Omental fat pad (tissue), 4 donors: ENCODE measurements around the gene CAB39L. TPM values are rescaled to one million over a fixed set of nuclear protein-coding genes. Genes with fewer than 3 reads are reported as not detected.

Experiments
- ATAC-seq: fragments of 150-250 bp; one replicate; pipeline ENCODE4 v1.9.1; 2016; ENCODE audit warnings: mild to moderate bottlenecking, moderate library complexity; ENCODE audit not compliant: low FRiP score
- DNase-seq: peaks from one replicate; pipeline ENCODE4 v3.0.0-alpha.2; 2019; ENCODE audit warnings: low spot score
- total RNA-seq, 4 donors: library from RNA; depleted of rRNA; stranded (reverse); fragments of >200 nt; gene quantifications; one replicate each; pipeline ENCODE4 v1.1.0, GENCODE V29; 2016
- TF ChIP-seq, protein P1 (sequence below), 3 donors: fragments of 450-650 bp; IDR thresholded peaks; one replicate each; pipeline ENCODE4 v1.5.1; 2016 to 2017; ENCODE audit warnings: antibody characterized with exemption in 3 of 3, mild to moderate bottlenecking in 3 of 3, moderate library complexity in 2 of 3

CAB39L gene
- total RNA-seq, 4 donors from 2014 or later: 16.0 to 39.4 (median 25.7) TPM

DNA sequence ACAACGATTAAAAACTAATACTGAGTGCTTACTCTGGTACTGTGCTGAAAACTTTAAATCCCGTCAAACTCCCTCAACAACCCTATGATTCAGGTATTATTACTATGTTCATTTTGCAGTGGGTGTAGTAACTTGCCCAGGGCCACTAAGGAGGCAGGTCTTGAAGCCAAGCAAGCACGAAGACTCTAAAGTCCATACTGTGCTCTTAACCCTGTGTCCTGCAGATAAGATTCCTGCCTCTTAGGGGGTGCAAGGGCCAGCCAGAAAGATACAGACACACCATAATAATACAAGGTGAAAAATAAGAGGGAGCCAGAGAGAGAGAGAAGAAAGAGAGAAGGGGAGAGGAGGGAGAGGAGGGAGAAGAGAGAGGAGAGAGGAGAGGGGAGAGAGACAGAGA lies 100.6 kb downstream of the CAB39L start:
- no peak for DNase-seq
- no peak for ATAC-seq
- TF ChIP-seq, protein P1, sequence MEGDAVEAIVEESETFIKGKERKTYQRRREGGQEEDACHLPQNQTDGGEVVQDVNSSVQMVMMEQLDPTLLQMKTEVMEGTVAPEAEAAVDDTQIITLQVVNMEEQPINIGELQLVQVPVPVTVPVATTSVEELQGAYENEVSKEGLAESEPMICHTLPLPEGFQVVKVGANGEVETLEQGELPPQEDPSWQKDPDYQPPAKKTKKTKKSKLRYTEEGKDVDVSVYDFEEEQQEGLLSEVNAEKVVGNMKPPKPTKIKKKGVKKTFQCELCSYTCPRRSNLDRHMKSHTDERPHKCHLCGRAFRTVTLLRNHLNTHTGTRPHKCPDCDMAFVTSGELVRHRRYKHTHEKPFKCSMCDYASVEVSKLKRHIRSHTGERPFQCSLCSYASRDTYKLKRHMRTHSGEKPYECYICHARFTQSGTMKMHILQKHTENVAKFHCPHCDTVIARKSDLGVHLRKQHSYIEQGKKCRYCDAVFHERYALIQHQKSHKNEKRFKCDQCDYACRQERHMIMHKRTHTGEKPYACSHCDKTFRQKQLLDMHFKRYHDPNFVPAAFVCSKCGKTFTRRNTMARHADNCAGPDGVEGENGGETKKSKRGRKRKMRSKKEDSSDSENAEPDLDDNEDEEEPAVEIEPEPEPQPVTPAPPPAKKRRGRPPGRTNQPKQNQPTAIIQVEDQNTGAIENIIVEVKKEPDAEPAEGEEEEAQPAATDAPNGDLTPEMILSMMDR (IDR thresholded peaks at IDR 0.05): no peak

DNA sequence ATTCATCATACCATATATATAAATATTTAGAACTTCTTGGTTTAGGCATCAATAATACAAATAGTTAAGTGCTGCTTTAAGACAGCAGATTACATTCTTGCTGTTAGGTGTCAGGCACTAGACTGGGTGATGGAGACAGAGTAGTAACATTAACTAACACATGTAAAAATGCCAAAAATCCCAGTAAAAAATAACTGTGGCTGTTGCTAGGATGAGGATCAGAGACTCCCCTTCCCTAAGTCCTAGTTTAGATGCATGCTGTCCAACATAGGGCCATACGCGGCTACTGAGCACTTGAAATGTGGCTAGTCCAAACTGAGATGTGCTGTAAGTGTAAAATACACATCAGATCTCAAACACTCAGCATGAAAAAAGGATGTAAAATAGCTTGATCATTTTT lies 101.4 kb downstream of the CAB39L start:
- TF ChIP-seq, protein P1 (IDR thresholded peaks at IDR 0.05): no peak
- DNase-seq (no peak), ATAC-seq (no peak)

DNA sequence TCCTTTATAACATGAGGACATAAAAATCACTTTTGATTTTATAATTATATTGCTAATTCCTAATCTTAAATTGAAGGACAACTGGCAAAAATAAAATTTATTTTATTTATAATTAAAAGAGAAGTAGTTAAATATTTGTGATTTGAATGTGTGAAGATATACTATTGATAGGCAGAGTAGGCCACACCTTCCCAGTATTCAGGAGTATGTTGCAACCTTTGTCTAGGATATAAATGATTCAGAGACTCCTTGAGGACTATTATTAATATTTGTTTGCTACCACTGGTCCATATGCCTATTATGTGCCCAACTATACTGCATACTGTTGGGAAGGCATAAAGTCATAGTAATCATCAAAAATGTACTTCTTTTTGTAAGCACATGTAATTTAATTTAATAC lies 101.9 kb downstream of the CAB39L start:
- TF ChIP-seq, protein P1 (IDR thresholded peaks at IDR 0.05): no peak
- DNase-seq: no peak
- ATAC-seq: no peak

GRCh38 chr13:49341517-49341916 lies 102.3 kb downstream of the CAB39L start:
- ATAC-seq (no peak), DNase-seq (no peak)
- TF ChIP-seq, protein P1 (IDR thresholded peaks at IDR 0.05): no peak

DNA sequence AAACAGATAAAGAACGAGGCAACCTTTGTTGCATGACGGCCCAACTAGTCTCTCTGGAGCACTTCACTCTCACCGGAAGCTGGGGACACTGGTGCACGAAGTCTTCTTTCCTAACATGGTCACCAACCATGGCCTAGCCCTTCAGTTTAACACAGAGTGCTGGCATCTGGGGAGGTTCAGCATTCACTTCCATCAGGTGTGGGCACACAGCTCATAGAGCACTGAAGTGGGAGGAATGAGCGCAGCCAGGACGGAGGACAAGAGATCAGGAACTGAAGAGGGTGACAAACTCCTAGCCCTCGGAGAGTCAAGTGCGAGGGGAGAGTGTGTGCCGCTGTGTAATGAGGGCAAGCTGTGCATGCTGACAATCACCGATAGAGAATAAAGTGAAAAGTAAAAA lies 103.7 kb downstream of the CAB39L start:
- no peak for DNase-seq
- no peak for ATAC-seq
- TF ChIP-seq, protein P1 (IDR thresholded peaks at IDR 0.05): no peak

GRCh38 chr13:49336655-49337054 lies 107.2 kb downstream of the CAB39L start:
- no peak for DNase-seq
- TF ChIP-seq, protein P1 (IDR thresholded peaks at IDR 0.05): no peak
- ATAC-seq: no peak

GRCh38 chr13:49330546-49330864 lies 113.4 kb downstream of the CAB39L start:
- no peak for DNase-seq
- TF ChIP-seq, protein P1 (IDR thresholded peaks at IDR 0.05): no peak
- ATAC-seq: no peak
